K562 (cell line): ENCODE results near the gene TRMT2A. TPM values are rescaled to one million over a fixed set of nuclear protein-coding genes. Genes with fewer than 3 reads are reported as not detected.
A peak's percentile ranks its signal among the peaks of the same experiment; 100 is the strongest.

Source experiments
- ATF2 ChIP-seq: sonication (generic); formaldehyde crosslinking; IDR thresholded peaks from 2 replicates; pipeline ENCODE4 v1.8.1; 2022; ENCODE audit warnings: missing genetic modification reagents
- BACH1 ChIP-seq: fragments of 200-800 bp; sonication (Bioruptor generic); IDR thresholded peaks from 2 replicates; pipeline ENCODE4 v1.6.1; 2016; ENCODE audit warnings: missing genetic modification characterization, missing compliant biosample characterization
- DEAF1 ChIP-seq: fragments of 450-650 bp; formaldehyde crosslinking; IDR thresholded peaks from 2 replicates; pipeline ENCODE4 v1.4.0; 2020; ENCODE audit warnings: mild to moderate bottlenecking, moderate library complexity
- EZH2 ChIP-seq: IDR thresholded peaks from 2 replicates; pipeline ENCODE4 v1.6.1; 2012; ENCODE audit warnings: low read depth, mild to moderate bottlenecking, inconsistent platforms, low read length, borderline replicate concordance
- HDAC3 ChIP-seq: fragments of 450-650 bp; IDR thresholded peaks from 2 replicates; pipeline ENCODE4 v1.6.1; 2018; ENCODE audit warnings: borderline replicate concordance, mild to moderate bottlenecking, moderate library complexity; ENCODE audit not compliant: partially characterized antibody
- HEY1 ChIP-seq: fragments of 250-450 bp; sonication (Bioruptor Pico); IDR thresholded peaks from 2 replicates; pipeline ENCODE4 v1.5.0; 2020; ENCODE audit warnings: mild to moderate bottlenecking, moderate library complexity, borderline replicate concordance
- PCBP1 ChIP-seq: fragments of 200-400 bp; formaldehyde crosslinking; IDR thresholded peaks from 2 replicates; pipeline ENCODE4 v1.6.1; 2018; ENCODE audit warnings: mild to moderate bottlenecking, low read depth, low read length; ENCODE audit not compliant: poor library complexity, severe bottlenecking
- RBM25 ChIP-seq: fragments of 200-400 bp; formaldehyde crosslinking; IDR thresholded peaks from 2 replicates; pipeline ENCODE4 v1.6.1; 2018; ENCODE audit warnings: low read length, low read depth, moderate library complexity; ENCODE audit not compliant: severe bottlenecking
- RERE ChIP-seq: sonication (generic); formaldehyde crosslinking; IDR thresholded peaks from 2 replicates; pipeline ENCODE4 v1.8.0; 2023; ENCODE audit warnings: missing genetic modification reagents, mild to moderate bottlenecking, borderline replicate concordance
- RNF219 ChIP-seq: fragments of 250-450 bp; sonication (Bioruptor Pico); IDR thresholded peaks from 2 replicates; pipeline ENCODE4 v1.5.0; 2022; ENCODE audit warnings: mild to moderate bottlenecking
- SRSF9 ChIP-seq: fragments of 200-400 bp; formaldehyde crosslinking; IDR thresholded peaks from 2 replicates; pipeline ENCODE4 v1.6.1; 2017; ENCODE audit warnings: low read depth, low read length, borderline replicate concordance
- TEAD4 ChIP-seq, 2 experiments: sonication (generic) in 1 of 2; formaldehyde crosslinking in 1 of 2; IDR thresholded peaks; 2 replicates each; pipeline versions ENCODE4 v1.6.1 to v1.8.0; 2012 to 2022; ENCODE audit warnings: borderline replicate concordance in 1 of 2, inconsistent platforms in 1 of 2, low read length in 1 of 2, mild to moderate bottlenecking in 1 of 2, missing genetic modification reagents in 1 of 2
- USF1 ChIP-seq: sonication (generic); formaldehyde crosslinking; IDR thresholded peaks from 2 replicates; pipeline ENCODE4 v1.9.0; 2022; ENCODE audit warnings: mild to moderate bottlenecking, missing genetic modification reagents
- XRCC5 ChIP-seq: fragments of 200-400 bp; formaldehyde crosslinking; IDR thresholded peaks from 2 replicates; pipeline ENCODE4 v1.6.1; 2017; ENCODE audit warnings: low read depth, mild to moderate bottlenecking, low read length
- ZNF408 ChIP-seq: fragments of 250-450 bp; sonication (Bioruptor Pico); IDR thresholded peaks from 2 replicates; pipeline ENCODE4 v1.4.0; 2020; ENCODE audit warnings: low read depth, mild to moderate bottlenecking, moderate library complexity
- polyA plus RNA-seq, 8 experiments: library from polyadenylated mRNA; depleted of rRNA in 4 of 8; stranded (reverse) in 5 of 8; unstranded in 3 of 8; fragments of >200 nt; fragmentation: Nextera tagmentation in 2 of 8; fragmentation: Illumina TruSeq in 1 of 8; extraction: Ambion mirVana in 2 of 8; extraction: Trizol in 1 of 8; gene quantifications; 2 replicates each; pipeline versions ENCODE4 v1.2.1 to v1.2.3, GENCODE V29; 2011 to 2014; ENCODE audit warnings: inconsistent platforms in 1 of 8, missing spikeins in 1 of 8
- total RNA-seq, 7 experiments: library from RNA; depleted of rRNA in 6 of 7; stranded (reverse); fragments of >200 nt in 6 of 7; fragmentation: Illumina TruSeq in 2 of 7; extraction: Trizol in 2 of 7; gene quantifications; 2 replicates each; pipeline versions ENCODE4 v1.2.1 to v1.2.3, GENCODE V29; 2011 to 2021; ENCODE audit warnings: low replicate concordance in 1 of 7

Gene TRMT2A
- total and polyA plus RNA-seq, 9 of the 15 experiments (the other 6 are each of a cell fraction or from before 2014, with no cell fraction given), result 1.6 to 265 (median 140) TPM

GRCh38 chr22:20159076-20159475, 42.0 kb upstream of the TRMT2A start (continued):
- TF ChIP-seq ATF2 (CRISPR knock-in tag) (no peak), RNF219 (CRISPR knock-in tag) (no peak), DEAF1 (CRISPR knock-in tag) (no peak), USF1 (CRISPR knock-in tag) (peak; percentile 34; the same call in 1 of the 2 replicates), EZH2 (no peak), ZNF408 (CRISPR knock-in tag) (no peak), PCBP1 (peak; percentile 22), RBM25 (no peak), TEAD4 (IDR thresholded peaks at IDR 0.05; ENCODE audit: low read length) (no peak), TEAD4 (CRISPR knock-in tag; IDR thresholded peaks at IDR 0.05; ENCODE audit: borderline replicate concordance) (0 out of 2 replicates have a peak, but pooled peaks have one; percentile 10), XRCC5 (no peak), HDAC3 (no peak), SRSF9 (no peak), HEY1 (CRISPR knock-in tag) (no peak), RERE (0 out of 2 replicates have a peak, but pooled peaks have one; percentile 46), BACH1 (no peak)
